DMS153 treated with DMSO at 0.1 percent for 48 hours (cell line): Measurements from ENCODE around the gene WASHC3.
"Not testable (repeated sequence)": the region's sequence is repeated elsewhere in the genome, so short reads cannot be mapped to it uniquely, and the experiment has no call there.

Experiments
- DNase-seq: peaks from one replicate; lab custom pipeline; 2025; ENCODE audit not compliant: unreplicated experiment; lab: John Stamatoyannopoulos, UW

WASHC3 gene

GRCh38 chr12:102051431-102051965 is 10.3 kb downstream of the WASHC3 start:
- no peak for DNase-seq

- DNase-seq = no peak
Measured at GRCh38 chr12:102050660-102051430, 10.9 kb downstream of the WASHC3 start.

GRCh38 chr12:102043928-102044327 is 17.9 kb downstream of the WASHC3 start:
- DNase-seq = no peak

GRCh38 chr12:102033991-102034745 is 27.6 kb downstream of the WASHC3 start:
- no peak for DNase-seq

GRCh38 chr12:102031852-102032251 is 29.9 kb downstream of the WASHC3 start:
- no peak for DNase-seq

- DNase-seq = no peak
Measured at GRCh38 chr12:102029141-102029540, 32.6 kb downstream of the WASHC3 start.

GRCh38 chr12:102026728-102027127 is 35.1 kb downstream of the WASHC3 start:
- DNase-seq = no peak

- no peak for DNase-seq
Measured at GRCh38 chr12:102024765-102025164, 37.0 kb downstream of the WASHC3 start.

GRCh38 chr12:102023343-102023930 is 38.4 kb downstream of the WASHC3 start:
- DNase-seq = no peak

- no peak for DNase-seq
Measured at GRCh38 chr12:102022286-102022685, 39.5 kb downstream of the WASHC3 start.

GRCh38 chr12:102021540-102022246 is 40.1 kb downstream of the WASHC3 start:
- no peak for DNase-seq

- DNase-seq = not testable (repeated sequence)
Measured at GRCh38 chr12:102018607-102019006, 43.2 kb downstream of the WASHC3 start.

- no peak for DNase-seq
Measured at GRCh38 chr12:102016472-102016871, 45.3 kb downstream of the WASHC3 start.

- DNase-seq = no peak
Measured at GRCh38 chr12:102010265-102010994, 51.4 kb downstream of the WASHC3 start.

- DNase-seq = no peak
Measured at GRCh38 chr12:102009796-102010195, 52.0 kb downstream of the WASHC3 start.

- DNase-seq = no peak
Measured at GRCh38 chr12:102008615-102009126, 53.1 kb downstream of the WASHC3 start.

GRCh38 chr12:102005256-102005655 is 56.5 kb downstream of the WASHC3 start:
- no peak for DNase-seq

- no peak for DNase-seq
Measured at GRCh38 chr12:101997102-101997501, 64.7 kb downstream of the WASHC3 start.

GRCh38 chr12:101995684-101996083 is 66.1 kb downstream of the WASHC3 start:
- DNase-seq = no peak

- no peak for DNase-seq
Measured at GRCh38 chr12:101992091-101992490, 69.7 kb downstream of the WASHC3 start.
